OCI-LY7 (cell line): ENCODE data around the gene CLNS1A. TPM values are rescaled to one million over a fixed set of nuclear protein-coding genes. Genes with fewer than 3 reads are reported as not detected.
A peak's percentile ranks its signal among the peaks of the same experiment; 100 is the strongest.

Experiments used
- BruUV-seq: library from RNA; stranded (reverse); fragments of 400-500 nt; replicated peaks from 2 replicates; lab custom pipeline; 2021; lab: Mats Ljungman, UMichigan
- CTCF ChIA-PET: fragments of 300-600 bp; sonication (Branson Sonifier 250); formaldehyde crosslinking; loops from one replicate; lab custom pipeline; 2022; ENCODE audit warnings: antibody characterized with exemption; ENCODE audit not compliant: unreplicated experiment; lab: Charles Lee
- POLR2A ChIA-PET: fragments of 300-600 bp; sonication (Branson Sonifier 250); formaldehyde crosslinking; loops from one replicate; lab custom pipeline; 2022; ENCODE audit warnings: antibody characterized with exemption; lab: Charles Lee
- DNase-seq: peaks from one replicate; pipeline ENCODE4 v3.0.0-alpha.2; 2015; ENCODE audit warnings: low spot score
- H2AFZ ChIP-seq: fragments of 200-600 bp; sonication (generic), shearing (Covaris generic); 2 replicates; pipeline ENCODE4 v1.6.1; 2014; ENCODE audit warnings: mild to moderate bottlenecking, antibody characterized with exemption, low read length, moderate library complexity
- H3K27ac ChIP-seq: fragments of 200-600 bp; sonication (generic); 2 replicates; pipeline ENCODE4 v1.5.1; 2014; ENCODE audit warnings: mixed run types, low read depth, mild to moderate bottlenecking, moderate library complexity, low read length, inconsistent platforms; ENCODE audit not compliant: poor library complexity, severe bottlenecking
- H3K36me3 ChIP-seq: fragments of 200-600 bp; sonication (generic); 2 replicates; pipeline ENCODE4 v1.6.1; 2014; ENCODE audit warnings: mild to moderate bottlenecking, antibody characterized with exemption, low read length, moderate library complexity, mixed read lengths; ENCODE audit not compliant: insufficient read depth
- H3K4me1 ChIP-seq: fragments of 200-600 bp; sonication (generic); 2 replicates; pipeline ENCODE4 v1.5.1; 2014; ENCODE audit warnings: mild to moderate bottlenecking, low read length; ENCODE audit not compliant: insufficient read depth, poor library complexity, severe bottlenecking
- H3K4me2 ChIP-seq: fragments of 200-600 bp; sonication (generic); 2 replicates; pipeline ENCODE4 v1.6.1; 2014; ENCODE audit warnings: mild to moderate bottlenecking, low read length
- H3K4me3 ChIP-seq: fragments of 200-600 bp; sonication (generic); 2 replicates; pipeline ENCODE4 v1.5.1; 2014; ENCODE audit warnings: mild to moderate bottlenecking, low read depth, low read length; ENCODE audit not compliant: poor library complexity, severe bottlenecking
- H3K79me2 ChIP-seq: fragments of 200-600 bp; sonication (generic); 2 replicates; pipeline ENCODE4 v1.6.1; 2016; ENCODE audit warnings: low read depth, mild to moderate bottlenecking, low read length, moderate library complexity, mixed read lengths; ENCODE audit not compliant: insufficient read depth
- H3K9me2 ChIP-seq: fragments of 200-600 bp; sonication (generic); 2 replicates; pipeline ENCODE4 v1.6.1; 2016; ENCODE audit warnings: mild to moderate bottlenecking, low read length, mixed read lengths; ENCODE audit not compliant: insufficient read depth
- H3K9me3 ChIP-seq: fragments of 200-600 bp; sonication (generic); 2 replicates; pipeline ENCODE4 v1.6.1; 2014; ENCODE audit warnings: mild to moderate bottlenecking, mixed run types, low read length, mixed read lengths
- H4K20me1 ChIP-seq: fragments of 200-600 bp; sonication (generic); 2 replicates; pipeline ENCODE4 v1.6.1; 2014; ENCODE audit warnings: mild to moderate bottlenecking, antibody characterized with exemption, low read length, moderate library complexity, mixed read lengths; ENCODE audit not compliant: insufficient read depth
- EZH2phosphoT487 ChIP-seq: fragments of 200-600 bp; sonication (generic); IDR thresholded peaks from 2 replicates; pipeline ENCODE4 v1.6.1; 2018; ENCODE audit warnings: low read depth, borderline replicate concordance, mild to moderate bottlenecking, mixed run types, antibody characterized with exemption, low read length, moderate library complexity, mixed read lengths
- intact Hi-C: fragments of 100-400 bp; cut with micrococcal nuclease; formaldehyde crosslinking; loops from one replicate; pipeline ENCODE4 v1.10.0; 2022; ENCODE audit not compliant: unreplicated experiment
- total RNA-seq, 2 experiments: library from RNA; depleted of rRNA in 1 of 2; stranded (reverse); fragments of >200 nt in 1 of 2; shearing (Covaris generic) in 1 of 2; gene quantifications; 2 replicates each; pipeline ENCODE4 v1.2.3, GENCODE V29; 2014 to 2022
- TF ChIP-seq, protein P1 (sequence below): fragments of 200-600 bp; sonication (generic); conservative IDR thresholded peaks from 2 replicates; pipeline ENCODE4 v1.5.1; 2014; ENCODE audit warnings: mild to moderate bottlenecking, antibody characterized with exemption, low read length, moderate library complexity, mixed read lengths

Gene CLNS1A
- total RNA-seq, 2 experiments from 2014 or later = 110 to 115 TPM

DNA sequence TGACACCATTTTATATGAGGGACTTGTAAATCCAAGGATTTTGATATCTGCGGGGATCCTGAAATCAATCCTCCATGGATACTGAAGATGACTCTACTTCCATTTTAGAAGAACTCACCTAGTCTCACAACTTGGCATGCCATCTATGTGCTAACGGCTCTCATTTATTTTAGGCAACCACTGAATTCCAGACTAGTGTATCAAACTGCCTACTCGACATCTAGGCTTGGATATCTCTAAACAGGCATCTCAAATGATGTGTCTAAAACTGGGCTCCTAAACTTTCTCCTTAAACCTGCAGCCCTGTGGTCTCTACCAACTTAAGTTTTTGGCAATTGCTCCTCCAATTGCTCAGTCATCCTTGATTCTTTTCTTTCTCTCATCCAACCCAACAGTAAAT lies 31.2 kb upstream of the CLNS1A start:
- Histone ChIP-seq H3K36me3 (peaks cover 90% of the 10 kb centered on the region), H2AFZ (no peak overlapping the region), H3K27ac (no peak overlapping the region), H3K9me3 (no peaks in the 10 kb centered on the region), H3K79me2 (no peaks in the 10 kb centered on the region), H3K4me3 (no peak overlapping the region), H4K20me1 (no peaks in the 10 kb centered on the region), H3K4me2 (no peak overlapping the region), H3K9me2 (no peaks in the 10 kb centered on the region), H3K4me1 (peaks cover 3% of the 10 kb centered on the region)
- TF ChIP-seq, protein P1, sequence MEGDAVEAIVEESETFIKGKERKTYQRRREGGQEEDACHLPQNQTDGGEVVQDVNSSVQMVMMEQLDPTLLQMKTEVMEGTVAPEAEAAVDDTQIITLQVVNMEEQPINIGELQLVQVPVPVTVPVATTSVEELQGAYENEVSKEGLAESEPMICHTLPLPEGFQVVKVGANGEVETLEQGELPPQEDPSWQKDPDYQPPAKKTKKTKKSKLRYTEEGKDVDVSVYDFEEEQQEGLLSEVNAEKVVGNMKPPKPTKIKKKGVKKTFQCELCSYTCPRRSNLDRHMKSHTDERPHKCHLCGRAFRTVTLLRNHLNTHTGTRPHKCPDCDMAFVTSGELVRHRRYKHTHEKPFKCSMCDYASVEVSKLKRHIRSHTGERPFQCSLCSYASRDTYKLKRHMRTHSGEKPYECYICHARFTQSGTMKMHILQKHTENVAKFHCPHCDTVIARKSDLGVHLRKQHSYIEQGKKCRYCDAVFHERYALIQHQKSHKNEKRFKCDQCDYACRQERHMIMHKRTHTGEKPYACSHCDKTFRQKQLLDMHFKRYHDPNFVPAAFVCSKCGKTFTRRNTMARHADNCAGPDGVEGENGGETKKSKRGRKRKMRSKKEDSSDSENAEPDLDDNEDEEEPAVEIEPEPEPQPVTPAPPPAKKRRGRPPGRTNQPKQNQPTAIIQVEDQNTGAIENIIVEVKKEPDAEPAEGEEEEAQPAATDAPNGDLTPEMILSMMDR = no peak
- no peak for TF ChIP-seq EZH2phosphoT487
- POLR2A ChIA-PET = no interaction called here
- CTCF ChIA-PET = no interaction called here
- intact Hi-C loops = no loop called here
- no TSS peak for BruUV-seq
- no peak for DNase-seq

DNA sequence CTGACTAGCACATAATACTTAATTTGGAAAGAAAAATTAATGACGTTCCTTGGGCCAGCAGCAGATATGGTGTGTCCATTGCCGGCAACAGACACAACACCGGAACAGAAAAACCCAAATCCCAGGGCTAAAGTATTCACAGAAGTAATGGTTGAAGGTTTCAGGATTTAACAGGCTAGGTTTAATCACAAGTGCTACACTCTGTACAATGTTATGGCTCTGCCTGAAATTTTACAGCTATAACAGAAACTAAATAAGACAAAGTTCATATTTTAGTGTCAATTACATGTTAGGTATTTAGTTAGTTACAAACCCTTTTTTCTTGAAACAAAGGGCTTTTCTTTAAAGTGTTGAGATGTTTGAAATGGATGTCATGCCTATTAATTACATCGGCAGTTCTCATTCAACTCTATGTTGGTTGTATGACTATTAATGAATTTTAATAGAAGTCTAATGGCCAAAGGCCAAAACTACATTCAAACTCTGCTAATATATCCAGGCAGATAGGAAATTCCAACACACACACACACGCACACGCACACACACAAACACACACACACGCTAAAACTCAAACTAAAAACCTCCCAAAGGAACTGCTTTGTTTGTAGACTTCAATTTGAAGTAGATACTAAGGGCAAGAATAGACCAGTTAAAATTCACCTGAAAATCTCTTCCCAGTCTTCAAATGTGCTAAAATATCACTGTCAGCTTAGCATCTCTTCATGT lies 27.8 kb upstream of the CLNS1A start:
- POLR2A ChIA-PET = interaction anchor here (1.0 to 1.2 kb wide), 2 partner anchors 15 to 152 kb away, joined by 3 to 5 read pairs; no protein-coding TSS in a partner anchor
- Histone ChIP-seq H3K4me2 (no peak overlapping the region), H3K4me1 (peaks cover 25% of the 10 kb centered on the region), H3K79me2 (no peaks in the 10 kb centered on the region), H4K20me1 (no peaks in the 10 kb centered on the region), H3K9me2 (no peaks in the 10 kb centered on the region), H2AFZ (no peak overlapping the region), H3K4me3 (no peak overlapping the region), H3K27ac (no peak overlapping the region), H3K9me3 (no peaks in the 10 kb centered on the region), H3K36me3 (peaks cover 61% of the 10 kb centered on the region)
- BruUV-seq = no TSS peak
- CTCF ChIA-PET = no interaction called here
- no peak for DNase-seq
- intact Hi-C loops = no loop called here
- no peak for TF ChIP-seq EZH2phosphoT487
- TF ChIP-seq, protein P1 = no peak

DNA sequence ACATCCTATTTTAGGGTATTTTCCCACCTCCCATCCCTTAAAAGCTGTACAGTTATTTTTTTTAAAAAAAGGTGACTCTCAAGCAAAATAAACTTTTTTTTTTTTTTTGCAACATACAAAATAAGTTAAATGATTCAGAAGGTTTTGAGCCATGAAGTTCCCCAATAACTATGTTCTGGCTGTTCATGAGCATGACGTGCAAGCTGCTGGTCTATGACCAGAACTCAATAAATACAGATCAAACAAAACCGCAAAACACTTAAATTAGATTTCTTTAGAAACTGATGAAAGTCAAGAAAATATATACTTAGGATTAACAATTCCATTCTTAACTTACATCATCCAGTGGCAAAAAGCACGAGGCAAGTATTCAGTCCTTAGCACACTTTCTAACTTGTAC lies 24.1 kb upstream of the CLNS1A start:
- peaks cover 30% of the 10 kb centered on the region for H3K4me1 ChIP-seq
- no peaks in the 10 kb centered on the region for H3K9me3 ChIP-seq
- H3K9me2 ChIP-seq = no peaks in the 10 kb centered on the region
- no peaks in the 10 kb centered on the region for H4K20me1 ChIP-seq
- ChIA-PET CTCF (no interaction called here), POLR2A (interaction anchor here (0.5 to 0.7 kb wide), 3 partner anchors 170 to 329 kb away, joined by 3 to 4 read pairs (median 3); no protein-coding TSS in a partner anchor)
- no peak overlapping the region for H2AFZ ChIP-seq
- H3K4me3 ChIP-seq = peak overlapping the region; percentile 24
- intact Hi-C loops = no loop called here
- TF ChIP-seq EZH2phosphoT487 = no peak
- TF ChIP-seq, protein P1 = no peak
- peaks cover 26% of the 10 kb centered on the region for H3K36me3 ChIP-seq
- H3K4me2 ChIP-seq = peak overlapping the region; percentile 70
- no peaks in the 10 kb centered on the region for H3K79me2 ChIP-seq
- H3K27ac ChIP-seq = peak overlapping the region; percentile 23
- DNase-seq = peak; percentile 27
- BruUV-seq = no TSS peak
